GM19372 (cell line): ENCODE measurements around the gene PSMD14.

Experiments used
- ATAC-seq: cut with Tn5 transposase; IDR thresholded peaks from one replicate; pipeline ENCODE4 v1.9.1; 2021; ENCODE audit warnings: mild to moderate bottlenecking, low read depth, moderate library complexity; ENCODE audit not compliant: unreplicated experiment

The PSMD14 gene

GRCh38 chr2:161434118-161434517 is 125.9 kb downstream of the PSMD14 start:
- no peak for ATAC-seq

DNA sequence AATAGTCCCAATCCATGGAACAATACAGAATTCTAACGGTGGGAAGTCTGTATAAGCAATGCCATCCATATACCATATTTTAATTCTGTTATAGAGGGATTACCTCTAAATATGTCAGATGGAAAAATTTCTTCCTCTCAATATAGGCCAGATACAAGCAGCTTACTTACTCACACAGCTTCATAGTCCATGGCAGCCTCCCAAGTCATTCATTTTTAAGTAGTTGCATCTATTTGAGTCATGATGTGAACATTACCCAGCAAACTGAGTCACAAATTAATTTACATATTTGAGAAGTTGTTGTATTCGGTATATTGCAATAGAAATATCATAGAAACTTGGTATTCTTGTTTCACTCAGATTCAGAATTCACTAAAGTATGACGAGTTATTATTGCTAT is 128.2 kb downstream of the PSMD14 start:
- ATAC-seq, result no peak

DNA sequence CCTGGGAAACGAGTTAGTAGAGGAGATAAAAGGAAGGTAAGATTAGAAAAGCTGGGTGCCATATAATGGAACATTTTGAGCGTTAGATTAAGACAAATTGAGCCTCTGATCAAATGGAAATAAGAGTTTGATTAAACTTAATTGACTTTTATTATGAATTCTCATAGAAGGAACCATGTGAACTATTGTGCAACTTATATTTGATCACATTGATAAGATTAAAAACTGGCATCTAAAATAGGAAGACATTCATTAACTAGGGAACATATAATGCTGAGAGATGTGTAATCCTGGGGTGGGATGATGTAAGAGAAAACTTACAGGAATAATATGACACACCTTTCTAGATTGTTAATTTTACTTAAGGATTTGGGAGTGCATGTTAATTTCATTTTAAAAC is 130.4 kb downstream of the PSMD14 start:
- no peak for ATAC-seq

DNA sequence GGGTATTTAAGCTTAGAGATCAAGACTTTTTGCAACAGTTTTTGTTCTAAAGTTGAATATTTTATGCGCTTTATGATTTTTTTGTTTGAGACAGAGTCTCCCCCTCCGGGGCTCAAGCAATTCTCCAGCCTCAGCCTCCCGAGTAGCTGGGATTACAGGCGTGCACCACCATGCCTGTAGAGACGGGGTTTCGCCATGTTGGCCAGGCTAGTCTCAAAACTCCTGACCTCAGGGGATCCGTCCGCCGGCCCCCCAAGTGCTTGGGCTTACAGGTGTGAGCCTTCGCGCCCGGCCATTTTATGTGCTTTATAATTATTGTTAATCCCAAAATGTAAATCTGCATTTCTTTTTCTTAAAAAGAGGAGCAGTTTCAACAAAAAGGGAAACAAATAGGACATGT is 136.9 kb downstream of the PSMD14 start:
- no peak for ATAC-seq

DNA sequence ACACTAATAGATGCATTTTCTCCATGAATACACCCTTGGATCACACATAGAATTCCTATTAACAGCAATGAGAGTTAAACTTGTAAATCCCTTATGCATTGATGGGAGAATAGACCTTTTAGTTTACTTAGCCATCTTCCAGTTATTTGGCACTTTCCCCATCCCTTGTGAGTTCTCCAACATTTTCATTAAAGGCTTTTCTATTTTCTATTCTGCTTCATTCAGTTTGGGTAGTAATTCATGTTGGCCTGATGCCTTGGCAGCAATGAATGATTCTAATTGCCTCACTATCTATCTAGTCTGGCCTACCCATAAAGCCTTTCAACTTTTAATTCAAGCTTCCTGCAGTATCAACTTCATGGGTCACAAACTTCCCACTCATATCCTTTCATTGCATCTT is 140.2 kb downstream of the PSMD14 start:
- no peak for ATAC-seq
